ENCODE measurements around the gene TLE4. TPM values are rescaled to one million over a fixed set of nuclear protein-coding genes. Genes with fewer than 3 reads are reported as not detected.

TLE4 gene
- polyA plus RNA-seq, 1 experiment: 154 TPM

DNA sequence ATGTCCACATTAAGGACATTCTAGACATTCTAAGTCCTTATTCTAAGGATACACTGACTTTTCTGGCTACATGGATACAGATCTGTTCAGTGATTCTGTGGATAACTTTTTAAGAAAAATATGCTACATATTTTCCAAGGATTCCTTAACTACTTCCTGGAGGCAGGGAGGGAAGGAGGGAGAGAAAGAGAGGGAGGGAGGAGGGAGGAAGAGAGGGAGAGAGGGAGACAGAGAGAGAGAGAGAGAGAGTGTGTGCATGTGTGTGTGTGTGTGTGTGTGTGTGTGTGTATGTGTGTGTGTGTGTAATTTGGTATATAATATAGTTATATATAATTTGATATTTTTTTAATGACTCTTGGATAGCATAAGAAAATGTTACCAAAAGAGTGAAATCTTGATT lies 109.8 kb downstream of the TLE4 start:
- TF ChIP-seq, protein P1, sequence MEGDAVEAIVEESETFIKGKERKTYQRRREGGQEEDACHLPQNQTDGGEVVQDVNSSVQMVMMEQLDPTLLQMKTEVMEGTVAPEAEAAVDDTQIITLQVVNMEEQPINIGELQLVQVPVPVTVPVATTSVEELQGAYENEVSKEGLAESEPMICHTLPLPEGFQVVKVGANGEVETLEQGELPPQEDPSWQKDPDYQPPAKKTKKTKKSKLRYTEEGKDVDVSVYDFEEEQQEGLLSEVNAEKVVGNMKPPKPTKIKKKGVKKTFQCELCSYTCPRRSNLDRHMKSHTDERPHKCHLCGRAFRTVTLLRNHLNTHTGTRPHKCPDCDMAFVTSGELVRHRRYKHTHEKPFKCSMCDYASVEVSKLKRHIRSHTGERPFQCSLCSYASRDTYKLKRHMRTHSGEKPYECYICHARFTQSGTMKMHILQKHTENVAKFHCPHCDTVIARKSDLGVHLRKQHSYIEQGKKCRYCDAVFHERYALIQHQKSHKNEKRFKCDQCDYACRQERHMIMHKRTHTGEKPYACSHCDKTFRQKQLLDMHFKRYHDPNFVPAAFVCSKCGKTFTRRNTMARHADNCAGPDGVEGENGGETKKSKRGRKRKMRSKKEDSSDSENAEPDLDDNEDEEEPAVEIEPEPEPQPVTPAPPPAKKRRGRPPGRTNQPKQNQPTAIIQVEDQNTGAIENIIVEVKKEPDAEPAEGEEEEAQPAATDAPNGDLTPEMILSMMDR (IDR thresholded peaks at IDR 0.05; ENCODE audit: insufficient read depth, low read depth, low read length): no peak
- H3K4me3 ChIP-seq (ENCODE audit: low read depth, low read length): no peak overlapping the region
- POLR2A ChIA-PET: no interaction called here
- H3K36me3 ChIP-seq (ENCODE audit: control insufficient read depth, insufficient read depth, low read length): no peaks in the 10 kb centered on the region
- CTCF ChIA-PET: no interaction called here
- no peaks in the 10 kb centered on the region for H3K27me3 ChIP-seq (ENCODE audit: control insufficient read depth, insufficient read depth, low read length)
- DNase-seq (ENCODE audit: low read depth): no peak

DNA sequence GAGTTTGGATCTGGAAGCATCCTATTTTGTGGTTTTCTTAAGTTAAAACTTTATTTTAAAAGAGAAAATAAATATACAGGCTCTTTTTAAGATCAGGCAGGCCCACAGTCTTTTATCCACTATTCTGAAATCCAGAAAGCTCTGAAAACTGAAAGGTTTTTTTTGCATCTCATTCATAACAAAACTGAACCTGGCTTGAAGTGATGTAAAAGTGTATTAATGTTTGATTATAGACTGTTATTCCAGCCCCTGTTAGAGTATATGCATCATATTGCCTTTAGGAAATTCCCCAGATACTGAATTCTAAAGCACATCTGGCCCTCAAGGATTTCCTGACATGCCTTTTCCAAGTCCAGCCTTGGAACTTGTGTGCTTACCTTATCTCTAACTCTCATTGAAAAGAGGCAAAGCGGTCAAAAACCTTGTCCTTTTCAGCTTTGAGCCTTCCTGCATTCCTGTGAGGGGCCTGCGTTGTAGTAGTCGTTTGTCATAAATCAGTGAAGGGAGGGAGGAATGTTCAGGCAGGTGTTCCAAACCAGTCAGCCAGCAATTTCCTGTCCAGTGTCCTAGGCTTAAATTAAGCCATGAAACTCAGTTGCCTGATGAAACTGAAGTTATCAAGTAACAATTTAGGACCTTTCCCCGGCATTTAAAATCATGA lies 110.4 kb downstream of the TLE4 start:
- Histone ChIP-seq H3K4me3 (ENCODE audit: low read depth, low read length) (no peak overlapping the region), H3K36me3 (ENCODE audit: control insufficient read depth, insufficient read depth, low read length) (no peaks in the 10 kb centered on the region), H3K27me3 (ENCODE audit: control insufficient read depth, insufficient read depth, low read length) (no peaks in the 10 kb centered on the region)
- TF ChIP-seq, protein P1 (IDR thresholded peaks at IDR 0.05; ENCODE audit: insufficient read depth, low read depth, low read length): no peak
- ChIA-PET POLR2A (no interaction called here), CTCF (no interaction called here)
- no peak for DNase-seq (ENCODE audit: low read depth)

DNA sequence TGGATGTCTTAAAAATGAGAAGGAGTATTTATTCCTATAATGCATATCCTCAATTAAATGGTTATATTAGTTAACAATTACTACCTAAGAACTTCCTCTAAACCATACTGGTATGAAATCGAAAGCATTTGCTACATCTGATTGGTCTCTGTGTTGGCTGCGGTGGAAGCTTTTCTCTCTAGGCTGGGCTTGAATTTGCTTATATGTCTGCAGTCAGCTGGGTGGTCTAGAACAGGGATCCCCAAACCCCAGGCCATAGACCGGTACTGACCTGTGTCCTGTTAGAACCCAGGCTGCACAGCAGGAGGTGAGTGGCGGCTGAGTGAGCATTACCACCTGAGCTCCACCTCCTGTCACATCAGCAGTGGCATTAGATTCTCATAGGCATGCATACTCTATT lies 112.3 kb downstream of the TLE4 start:
- no peak for DNase-seq (ENCODE audit: low read depth)
- POLR2A ChIA-PET: no interaction called here
- TF ChIP-seq, protein P1 (IDR thresholded peaks at IDR 0.05; ENCODE audit: insufficient read depth, low read depth, low read length): no peak
- H3K4me3 ChIP-seq (ENCODE audit: low read depth, low read length): no peak overlapping the region
- no peaks in the 10 kb centered on the region for H3K27me3 ChIP-seq (ENCODE audit: control insufficient read depth, insufficient read depth, low read length)
- CTCF ChIA-PET: no interaction called here
- peaks cover 5% of the 10 kb centered on the region for H3K36me3 ChIP-seq (ENCODE audit: control insufficient read depth, insufficient read depth, low read length)

DNA sequence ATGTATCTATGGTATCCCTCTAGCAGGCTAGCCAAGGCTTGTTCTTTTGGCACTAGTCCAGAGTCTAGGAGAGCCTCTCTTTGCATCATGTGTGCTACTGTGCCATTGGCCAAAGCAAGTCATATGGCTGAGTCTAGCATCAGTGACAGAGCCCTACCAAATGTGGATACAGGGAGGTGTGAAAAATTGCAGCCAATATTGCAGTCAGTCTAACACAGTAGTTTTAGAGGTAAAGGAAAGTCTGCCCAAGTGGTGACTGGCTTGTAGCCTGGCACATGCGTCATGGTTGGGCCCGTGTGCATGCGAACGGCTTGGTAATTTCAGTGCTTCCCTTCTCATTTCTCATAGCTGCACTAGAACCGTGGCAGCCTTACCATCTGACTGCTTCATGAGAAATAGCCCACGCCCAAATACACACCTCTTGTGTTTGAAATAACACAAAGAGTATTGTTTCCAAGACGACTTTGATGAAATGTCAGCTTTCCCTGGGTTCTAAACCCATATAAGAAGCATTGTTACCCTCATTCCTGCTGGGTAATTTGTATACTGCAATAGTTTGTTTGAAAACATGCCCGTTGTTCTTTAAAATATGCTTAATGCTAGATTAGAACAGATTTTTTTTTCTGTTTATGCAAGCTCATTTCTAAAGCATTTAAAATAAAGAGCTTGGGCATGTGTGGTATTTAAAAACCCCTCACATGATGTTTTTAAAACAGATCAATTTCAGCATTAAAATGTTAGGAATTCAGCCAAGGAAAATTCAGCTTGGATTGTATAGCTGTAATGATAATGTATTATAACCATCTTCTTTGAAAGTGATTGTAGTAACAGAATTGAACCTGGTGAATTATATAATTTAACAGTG lies 113.2 kb downstream of the TLE4 start:
- no peak for DNase-seq (ENCODE audit: low read depth)

DNA sequence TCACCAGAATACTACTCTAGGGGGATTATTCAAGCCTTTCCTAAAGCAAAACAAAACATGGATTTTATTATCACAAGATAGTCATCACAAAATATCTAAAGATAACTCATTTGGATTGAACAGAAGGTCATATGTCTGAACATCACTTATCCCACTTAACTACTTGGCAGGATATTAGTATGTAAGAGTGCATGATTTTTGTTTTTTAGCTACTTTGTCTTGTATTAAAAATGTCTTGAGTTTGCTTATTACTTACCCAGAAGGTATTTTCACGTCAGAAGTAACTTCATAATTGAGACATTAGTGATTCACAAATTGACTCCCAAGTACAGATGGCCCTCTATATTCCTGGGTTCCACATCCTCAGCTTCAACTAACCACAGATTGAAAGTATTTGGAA lies 113.8 kb downstream of the TLE4 start:
- ChIA-PET POLR2A (interaction anchor here (0.6 to 0.9 kb wide), 3 partner anchors 13 to 161 kb away, joined by 3 to 4 read pairs (median 4); no protein-coding TSS in a partner anchor), CTCF (no interaction called here)
- DNase-seq (ENCODE audit: low read depth): peak; percentile 48
- peaks cover 5% of the 10 kb centered on the region for H3K36me3 ChIP-seq (ENCODE audit: control insufficient read depth, insufficient read depth, low read length)
- no peaks in the 10 kb centered on the region for H3K27me3 ChIP-seq (ENCODE audit: control insufficient read depth, insufficient read depth, low read length)
- H3K4me3 ChIP-seq (ENCODE audit: low read depth, low read length): no peak overlapping the region
- TF ChIP-seq, protein P1 (IDR thresholded peaks at IDR 0.05; ENCODE audit: insufficient read depth, low read depth, low read length): no peak

More for the DNA sequence above, 113.2 kb downstream of the TLE4 start:
- ChIA-PET POLR2A (interaction anchor here (0.6 to 0.9 kb wide), 3 partner anchors 14 to 162 kb away, joined by 3 to 4 read pairs (median 4); no protein-coding TSS in a partner anchor), CTCF (no interaction called here)
- H3K4me3 ChIP-seq (ENCODE audit: low read depth, low read length): no peak overlapping the region
- TF ChIP-seq, protein P1 (IDR thresholded peaks at IDR 0.05; ENCODE audit: insufficient read depth, low read depth, low read length): no peak
- peaks cover 5% of the 10 kb centered on the region for H3K36me3 ChIP-seq (ENCODE audit: control insufficient read depth, insufficient read depth, low read length)
- H3K27me3 ChIP-seq (ENCODE audit: control insufficient read depth, insufficient read depth, low read length): no peaks in the 10 kb centered on the region
